ENCODE measurements around the gene CEP170B. TPM values are rescaled to one million over a fixed set of nuclear protein-coding genes. Genes with fewer than 3 reads are reported as not detected.
"Not testable (repeated sequence)": the region's sequence is repeated elsewhere in the genome, so short reads cannot be mapped to it uniquely, and the experiment has no call there.

Gene CEP170B
- total and polyA plus RNA-seq, 2 experiments from 2014 or later = 2.7 to 24.5 TPM

DNA sequence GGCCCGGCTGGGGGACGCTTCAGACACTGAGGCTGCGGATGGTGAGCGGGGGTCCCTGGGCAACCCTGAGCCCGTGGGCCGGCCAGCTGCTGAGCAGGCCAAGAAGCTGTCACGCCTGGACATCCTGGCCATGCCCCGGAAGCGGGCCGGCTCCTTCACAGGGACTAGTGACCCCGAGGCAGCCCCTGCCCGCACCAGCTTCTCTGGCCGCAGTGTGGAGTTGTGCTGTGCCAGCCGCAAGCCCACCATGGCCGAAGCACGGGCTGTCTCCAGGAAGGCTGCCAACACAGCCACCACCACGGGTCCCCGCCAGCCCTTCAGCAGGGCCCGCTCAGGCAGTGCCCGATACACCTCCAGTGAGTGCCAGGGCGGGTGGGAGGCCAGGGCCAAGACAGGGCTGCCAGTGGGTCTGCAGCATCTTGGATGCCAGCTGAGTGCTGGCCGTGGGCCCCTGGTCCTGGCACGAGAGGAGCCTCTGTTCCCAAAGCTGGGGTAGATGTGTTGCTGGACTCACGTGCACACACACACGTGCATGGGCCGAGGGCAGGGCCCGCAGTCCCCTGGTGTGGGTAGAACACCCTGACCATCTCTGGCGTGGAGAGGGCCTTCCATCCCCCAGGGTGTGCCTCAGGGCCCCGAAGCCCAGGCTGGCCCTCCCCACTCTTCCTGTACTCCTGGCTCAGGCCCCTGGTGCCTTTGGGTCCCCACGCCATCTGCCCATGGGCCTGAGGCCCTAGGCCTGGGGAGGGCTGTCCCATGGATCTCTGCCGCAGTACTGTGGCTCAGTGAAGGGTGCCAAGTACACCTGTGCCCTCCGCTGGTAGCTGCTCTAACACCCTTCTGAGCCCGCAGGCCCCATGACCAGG is 22.8 kb downstream of the CEP170B start:
- no peak for TF ChIP-seq EZH2phosphoT487 (IDR thresholded peaks at IDR 0.05; ENCODE audit: insufficient read depth, low read depth)
- TF ChIP-seq EZH2 (IDR thresholded peaks at IDR 0.05; ENCODE audit: insufficient read depth, poor library complexity, severe bottlenecking) = no peak
- Histone ChIP-seq H3F3A (ENCODE audit: insufficient read depth) (no peaks in the 10 kb centered on the region), H3K4me1 (ENCODE audit: insufficient read depth) (no peaks in the 10 kb centered on the region), H3K4me2 (ENCODE audit: unreplicated experiment) (no peak overlapping the region), H3K27ac (no peak overlapping the region), H2AFZ (no peak overlapping the region), H4K20me1 (ENCODE audit: insufficient read depth) (no peaks in the 10 kb centered on the region), H3K9me3 (ENCODE audit: low read depth) (no peaks in the 10 kb centered on the region), H3K4me3 (no peak overlapping the region), H3K9me2 (ENCODE audit: insufficient read depth) (no peaks in the 10 kb centered on the region), H3K9ac (no peak overlapping the region), H3K27me3 (replicated peaks; ENCODE audit: insufficient read depth) (no peaks in the 10 kb centered on the region), H3K36me3 (ENCODE audit: low read depth) (no peaks in the 10 kb centered on the region), H3K79me2 (ENCODE audit: insufficient read depth) (no peaks in the 10 kb centered on the region)
- DNase-seq = no peak
- in situ Hi-C loops (cut with MboI) = no loop called here
- WGBS, 2 experiments (ENCODE audit: low coverage in 1 of 2, low lambda C conversion rate in 2 of 2, missing lambda C conversion rate in 2 of 2) = 94 to 96% methylated on average over 28 to 29 of the region's 33 CpGs

DNA sequence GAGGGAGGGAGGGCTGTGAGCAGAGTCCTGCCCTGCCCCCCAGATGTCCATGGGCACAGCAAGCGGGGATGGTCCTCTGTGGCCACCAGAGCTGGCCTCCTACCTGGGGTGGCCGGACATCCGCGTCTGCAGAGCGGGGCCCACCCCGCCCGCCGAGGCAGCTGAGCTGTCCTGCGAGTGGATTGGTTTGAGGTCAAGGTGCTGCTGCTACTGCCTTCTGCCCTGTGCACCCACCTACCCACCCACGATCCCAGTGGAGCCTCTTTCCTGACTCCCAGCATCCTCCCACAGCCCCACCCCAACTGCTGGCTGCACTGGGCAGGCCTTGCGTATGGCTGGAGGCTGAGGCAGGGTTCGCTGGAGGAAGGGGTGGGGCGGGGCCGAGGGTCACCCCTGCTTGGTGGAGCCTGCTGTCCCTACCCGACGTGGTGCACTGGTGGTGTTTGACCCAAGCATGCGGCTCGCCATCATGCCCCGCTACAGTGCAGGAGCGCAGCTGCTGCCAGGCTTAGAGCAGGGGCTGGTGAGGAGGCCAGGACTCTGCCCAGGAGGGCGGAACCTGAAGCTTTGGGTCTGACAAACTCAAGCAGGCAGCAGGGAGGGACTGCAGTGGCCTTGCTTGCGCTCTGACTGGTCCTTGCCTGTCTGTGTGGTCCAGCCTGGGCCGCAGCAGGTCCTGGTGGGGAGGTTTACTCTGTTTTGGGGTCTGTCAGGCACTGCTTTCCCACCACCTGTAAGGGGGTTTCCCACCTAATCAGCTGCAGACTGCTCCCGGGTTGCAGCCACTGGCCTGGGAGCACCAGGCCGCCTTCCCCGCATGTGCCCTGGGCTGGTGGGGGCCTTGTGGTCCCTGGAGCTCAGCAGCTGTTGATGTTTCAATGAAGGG is 23.7 kb downstream of the CEP170B start:
- Histone ChIP-seq H3K79me2 (ENCODE audit: insufficient read depth) (no peaks in the 10 kb centered on the region), H3K4me3 (no peak overlapping the region), H4K20me1 (ENCODE audit: insufficient read depth) (no peaks in the 10 kb centered on the region), H3K9me2 (ENCODE audit: insufficient read depth) (no peaks in the 10 kb centered on the region), H2AFZ (no peak overlapping the region), H3K27ac (no peak overlapping the region), H3K4me2 (ENCODE audit: unreplicated experiment) (no peak overlapping the region), H3K27me3 (replicated peaks; ENCODE audit: insufficient read depth) (no peaks in the 10 kb centered on the region), H3K4me1 (ENCODE audit: insufficient read depth) (no peaks in the 10 kb centered on the region), H3K9ac (no peak overlapping the region), H3F3A (ENCODE audit: insufficient read depth) (no peaks in the 10 kb centered on the region), H3K36me3 (ENCODE audit: low read depth) (no peaks in the 10 kb centered on the region; the same call in 1 of the 2 replicates), H3K9me3 (ENCODE audit: low read depth) (no peaks in the 10 kb centered on the region)
- TF ChIP-seq EZH2phosphoT487 (IDR thresholded peaks at IDR 0.05; ENCODE audit: insufficient read depth, low read depth) = no peak
- TF ChIP-seq EZH2 (IDR thresholded peaks at IDR 0.05; ENCODE audit: insufficient read depth, poor library complexity, severe bottlenecking) = no peak
- 92 to 95% methylated on average over 18 of the region's 26 CpGs for WGBS, 2 experiments (ENCODE audit: low coverage in 1 of 2, low lambda C conversion rate in 2 of 2, missing lambda C conversion rate in 2 of 2)
- in situ Hi-C loops (cut with MboI) = no loop called here
- no peak for DNase-seq

DNA sequence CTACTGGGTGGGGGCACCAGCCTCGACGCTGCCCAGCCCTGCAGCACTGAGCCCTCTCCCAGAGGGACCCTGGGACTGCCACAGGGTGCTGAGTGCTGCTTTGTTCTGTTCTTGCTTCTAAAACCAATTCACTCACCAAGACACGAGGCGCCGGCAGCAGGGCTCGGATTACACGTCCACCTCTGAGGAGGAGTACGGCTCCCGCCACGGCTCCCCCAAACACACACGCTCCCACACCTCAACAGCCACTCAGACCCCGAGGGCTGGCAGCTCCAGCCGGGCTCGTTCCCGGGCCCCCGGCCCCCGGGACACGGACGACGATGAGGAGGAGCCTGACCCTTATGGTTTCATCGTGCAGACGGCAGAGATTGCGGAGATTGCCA is 24.3 kb downstream of the CEP170B start:
- in situ Hi-C loops (cut with MboI) = no loop called here

DNA sequence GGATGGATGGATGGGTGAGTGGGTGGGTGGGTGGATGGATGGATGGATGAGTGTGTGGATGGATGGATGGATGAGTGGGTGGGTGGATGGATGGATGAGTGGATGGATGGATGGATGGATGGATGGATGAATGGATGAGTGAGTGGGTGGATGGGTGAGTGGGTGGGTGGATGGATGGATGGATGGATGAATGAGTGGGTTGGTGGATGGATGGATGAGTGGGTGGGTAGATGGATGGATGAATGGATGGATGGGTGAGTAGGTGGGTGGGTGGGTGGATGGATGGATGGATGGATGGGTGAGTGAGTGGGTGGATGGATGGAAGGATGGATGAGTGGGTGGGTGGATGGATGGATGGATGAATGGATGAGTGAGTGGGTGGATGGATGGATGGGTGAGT is 25.2 kb downstream of the CEP170B start:
- in situ Hi-C loops (cut with MboI); H2AFZ ChIP-seq; H4K20me1 ChIP-seq (ENCODE audit: insufficient read depth); H3K27ac ChIP-seq; H3K4me1 ChIP-seq (ENCODE audit: insufficient read depth); H3K9me3 ChIP-seq (ENCODE audit: low read depth); H3F3A ChIP-seq (ENCODE audit: insufficient read depth); H3K27me3 ChIP-seq (replicated peaks; ENCODE audit: insufficient read depth); H3K9ac ChIP-seq; H3K4me2 ChIP-seq (ENCODE audit: unreplicated experiment); H3K4me3 ChIP-seq; H3K9me2 ChIP-seq (ENCODE audit: insufficient read depth); H3K36me3 ChIP-seq (ENCODE audit: low read depth); DNase-seq; H3K79me2 ChIP-seq (ENCODE audit: insufficient read depth): not testable (repeated sequence)

More for the DNA sequence above, 24.3 kb downstream of the CEP170B start:
- Histone ChIP-seq H3K27me3 (replicated peaks; ENCODE audit: insufficient read depth) (no peaks in the 10 kb centered on the region), H3K79me2 (ENCODE audit: insufficient read depth) (no peaks in the 10 kb centered on the region), H4K20me1 (ENCODE audit: insufficient read depth) (no peaks in the 10 kb centered on the region), H3K4me3 (no peak overlapping the region), H3F3A (ENCODE audit: insufficient read depth) (no peaks in the 10 kb centered on the region), H3K9me2 (ENCODE audit: insufficient read depth) (no peaks in the 10 kb centered on the region), H3K4me2 (ENCODE audit: unreplicated experiment) (no peak overlapping the region), H3K9ac (no peak overlapping the region), H3K9me3 (ENCODE audit: low read depth) (no peaks in the 10 kb centered on the region), H3K4me1 (ENCODE audit: insufficient read depth) (no peaks in the 10 kb centered on the region), H3K27ac (no peak overlapping the region), H2AFZ (no peak overlapping the region), H3K36me3 (ENCODE audit: low read depth) (no peaks in the 10 kb centered on the region; the same call in 1 of the 2 replicates)
- TF ChIP-seq EZH2phosphoT487 (IDR thresholded peaks at IDR 0.05; ENCODE audit: insufficient read depth, low read depth) (no peak), EZH2 (IDR thresholded peaks at IDR 0.05; ENCODE audit: insufficient read depth, poor library complexity, severe bottlenecking) (no peak)
- DNase-seq = no peak
- 94 to 98% methylated on average over 19 to 23 of the region's 23 CpGs for WGBS, 2 experiments (ENCODE audit: low coverage in 1 of 2, low lambda C conversion rate in 2 of 2, missing lambda C conversion rate in 2 of 2)

All from GM23248 (cell line).